IMR-90 (cell line): ENCODE measurements around the gene ERCC5. TPM values are rescaled to one million over a fixed set of nuclear protein-coding genes. Genes with fewer than 3 reads are reported as not detected.

ENCODE experiments used
- ATAC-seq: fragments of 200-7000 bp; cut with Tn5 transposase; 2 replicates; pipeline ENCODE4 v1.9.1; 2020; ENCODE audit warnings: low read depth, mild to moderate bottlenecking, moderate library complexity
- BruUV-seq: library from RNA; stranded (reverse); fragments of 400-500 nt; replicated peaks from 2 replicates; lab custom pipeline; 2021; lab: Mats Ljungman, UMichigan
- CTCF ChIA-PET: fragments of 300-600 bp; formaldehyde crosslinking; extraction: SDS; loops from one replicate; lab custom pipeline; 2021; ENCODE audit warnings: antibody characterized with exemption; lab: Yijun Ruan, JAX
- POLR2A ChIA-PET: fragments of 300-600 bp; sonication (Branson Sonifier 250); formaldehyde crosslinking; loops from one replicate; lab custom pipeline; 2022; ENCODE audit warnings: antibody characterized with exemption; ENCODE audit not compliant: unreplicated experiment; lab: Charles Lee
- DNase-seq: peaks from one replicate; pipeline ENCODE4 v3.0.0; 2013
- H2AFZ ChIP-seq: replicated peaks from 2 replicates; pipeline ENCODE3; 2013; ENCODE audit warnings: low read length, mild to moderate bottlenecking; ENCODE audit not compliant: poor library complexity
- H2AK5ac ChIP-seq: 2 replicates; pipeline ENCODE4 v1.6.1; 2013; ENCODE audit warnings: low read depth, low read length, inconsistent platforms
- H2AK9ac ChIP-seq: replicated peaks from 2 replicates; pipeline ENCODE3; 2013; ENCODE audit warnings: mild to moderate bottlenecking, low read depth, low read length, moderate library complexity; ENCODE audit not compliant: poor library complexity
- H2BK120ac ChIP-seq: 2 replicates; pipeline ENCODE4 v1.6.1; 2013; ENCODE audit warnings: low read depth, low read length, inconsistent platforms
- H2BK15ac ChIP-seq: 3 replicates; pipeline ENCODE4 v1.6.1; 2013; ENCODE audit warnings: low read depth, low read length, inconsistent platforms
- H2BK20ac ChIP-seq: 2 replicates; pipeline ENCODE4 v1.6.1; 2013; ENCODE audit warnings: low read depth, mild to moderate bottlenecking, inconsistent platforms, low read length, moderate library complexity
- H2BK5ac ChIP-seq: 2 replicates; pipeline ENCODE4 v1.6.1; 2013; ENCODE audit warnings: mild to moderate bottlenecking, low read depth, low read length, inconsistent platforms; ENCODE audit not compliant: poor library complexity, severe bottlenecking
- H3K14ac ChIP-seq: replicated peaks from 2 replicates; pipeline ENCODE4 v1.6.1; 2013; ENCODE audit warnings: low read depth, low read length, inconsistent platforms
- H3K18ac ChIP-seq: 2 replicates; pipeline ENCODE4 v1.6.1; 2013; ENCODE audit warnings: low read depth, low read length, control low read depth
- H3K23ac ChIP-seq: 2 replicates; pipeline ENCODE4 v1.6.1; 2013; ENCODE audit warnings: low read depth, low read length, inconsistent platforms
- H3K27ac ChIP-seq: 2 replicates; pipeline ENCODE4 v1.5.1; 2013; ENCODE audit warnings: mild to moderate bottlenecking, control low read depth, low read length; ENCODE audit not compliant: insufficient read depth
- H3K27me3 ChIP-seq: 2 replicates; pipeline ENCODE4 v1.6.1; 2013; ENCODE audit warnings: low read length; ENCODE audit not compliant: control insufficient read depth, insufficient read depth
- H3K36me3 ChIP-seq: 2 replicates; pipeline ENCODE4 v1.6.1; 2013; ENCODE audit warnings: low read length, mixed read lengths; ENCODE audit not compliant: control insufficient read depth, insufficient read depth
- H3K4ac ChIP-seq: 2 replicates; pipeline ENCODE4 v1.6.1; 2013; ENCODE audit warnings: low read depth, low read length, inconsistent platforms
- H3K4me1 ChIP-seq: 2 replicates; pipeline ENCODE4 v1.6.1; 2013; ENCODE audit warnings: low read length, mixed read lengths; ENCODE audit not compliant: control insufficient read depth, insufficient read depth
- H3K4me2 ChIP-seq: 2 replicates; pipeline ENCODE4 v1.6.1; 2013; ENCODE audit warnings: low read depth, mild to moderate bottlenecking, control low read depth, low read length, moderate library complexity
- H3K4me3 ChIP-seq: 2 replicates; pipeline ENCODE4 v1.5.1; 2013; ENCODE audit warnings: low read depth, mild to moderate bottlenecking, control low read depth, low read length, moderate library complexity; ENCODE audit not compliant: insufficient read depth
- H3K56ac ChIP-seq: 2 replicates; pipeline ENCODE4 v1.6.1; 2013; ENCODE audit warnings: low read length, inconsistent platforms; ENCODE audit not compliant: insufficient read depth; ENCODE audit errors: extremely low read depth
- H3K79me1 ChIP-seq, 2 experiments: 2 replicates each; pipeline ENCODE4 v1.6.1; 2013; ENCODE audit warnings: low read length in 2 of 2, inconsistent platforms in 1 of 2, low read depth in 1 of 2
- H3K9ac ChIP-seq: 2 replicates; pipeline ENCODE4 v1.6.1; 2013; ENCODE audit warnings: low read depth, low read length, control low read depth
- H3K9me1 ChIP-seq: 2 replicates; pipeline ENCODE4 v1.6.1; 2013; ENCODE audit warnings: low read length, inconsistent platforms; ENCODE audit not compliant: insufficient read depth
- H3K9me3 ChIP-seq: 2 replicates; pipeline ENCODE4 v1.6.1; 2013; ENCODE audit warnings: low read length; ENCODE audit not compliant: control insufficient read depth, insufficient read depth
- H4K20me1 ChIP-seq: 2 replicates; pipeline ENCODE4 v1.6.1; 2013; ENCODE audit warnings: low read length, inconsistent platforms; ENCODE audit not compliant: insufficient read depth
- H4K5ac ChIP-seq: 2 replicates; pipeline ENCODE4 v1.6.1; 2013; ENCODE audit warnings: mild to moderate bottlenecking, low read depth, low read length, control low read depth
- H4K8ac ChIP-seq, 2 experiments: 2 replicates each; pipeline ENCODE4 v1.6.1; 2013; ENCODE audit warnings: low read depth in 2 of 2, low read length in 2 of 2, control low read depth in 1 of 2, inconsistent platforms in 1 of 2
- H4K91ac ChIP-seq: 2 replicates; pipeline ENCODE4 v1.6.1; 2013; ENCODE audit warnings: low read depth, low read length, inconsistent platforms; ENCODE audit not compliant: insufficient read depth
- FOS ChIP-seq: fragments of 150-350 bp; IDR thresholded peaks from 2 replicates; pipeline ENCODE4 v1.6.1; 2016; ENCODE audit warnings: low read depth, low read length
- RAD21 ChIP-seq: IDR thresholded peaks from 2 replicates; pipeline ENCODE4 v1.6.1; 2012; ENCODE audit warnings: low read length, improper control_type of control experiment
- RCOR1 ChIP-seq: IDR thresholded peaks from 2 replicates; pipeline ENCODE4 v1.6.1; 2012; ENCODE audit warnings: mild to moderate bottlenecking, low read length, improper control_type of control experiment; ENCODE audit not compliant: insufficient replicate concordance
- WGBS, 2 experiments: methylation state at CpG; one replicate each; pipeline versions ENCODE4 v1.1.5 to v1.1.7; 2013; ENCODE audit warnings: missing lambda C conversion rate in 2 of 2; ENCODE audit not compliant: insufficient read length in 1 of 2; ENCODE audit errors: extremely low coverage in 2 of 2; 5-methylcytosine and 5-hydroxymethylcytosine counted together
- dilution Hi-C: fragments of 300-500 bp; cut with HindIII; formaldehyde crosslinking; loops from one replicate; pipeline ENCODE4 v1.14.3; 2018; ENCODE audit warnings: low sequenced_read_pairs; ENCODE audit not compliant: unreplicated experiment
- in situ Hi-C: fragments of 300-500 bp; cut with MboI; formaldehyde crosslinking; loops from 3 replicates; pipeline ENCODE4 v1.14.3; 2019; ENCODE audit warnings: low sequenced_read_pairs, inconsistent platforms, mixed read lengths
- intact Hi-C: fragments of 100-400 bp; cut with micrococcal nuclease; formaldehyde crosslinking; loops from 2 replicates; pipeline ENCODE4 v1.10.0; 2022
- polyA plus RNA-seq, 3 experiments: library from polyadenylated mRNA; depleted of rRNA; stranded (reverse); fragments of >200 nt; gene quantifications; 2 replicates each; pipeline ENCODE4 v1.2.3, GENCODE V29; 2012; ENCODE audit warnings: low replicate concordance in 1 of 3
- total RNA-seq: library from RNA; depleted of rRNA; stranded (reverse); fragments of >200 nt; gene quantifications from 2 replicates; pipeline ENCODE4 v1.2.3, GENCODE V29; 2012
- TF ChIP-seq, protein P1 (sequence below): fragments of 150-350 bp; IDR thresholded peaks from 2 replicates; pipeline ENCODE4 v1.6.1; 2017; ENCODE audit warnings: mild to moderate bottlenecking, antibody characterized with exemption, low read length, low read depth

Gene ERCC5
- total and polyA plus RNA-seq, 2 of the 4 experiments (the other 2 are of a cell fraction): 29.7 to 34.4 TPM

DNA sequence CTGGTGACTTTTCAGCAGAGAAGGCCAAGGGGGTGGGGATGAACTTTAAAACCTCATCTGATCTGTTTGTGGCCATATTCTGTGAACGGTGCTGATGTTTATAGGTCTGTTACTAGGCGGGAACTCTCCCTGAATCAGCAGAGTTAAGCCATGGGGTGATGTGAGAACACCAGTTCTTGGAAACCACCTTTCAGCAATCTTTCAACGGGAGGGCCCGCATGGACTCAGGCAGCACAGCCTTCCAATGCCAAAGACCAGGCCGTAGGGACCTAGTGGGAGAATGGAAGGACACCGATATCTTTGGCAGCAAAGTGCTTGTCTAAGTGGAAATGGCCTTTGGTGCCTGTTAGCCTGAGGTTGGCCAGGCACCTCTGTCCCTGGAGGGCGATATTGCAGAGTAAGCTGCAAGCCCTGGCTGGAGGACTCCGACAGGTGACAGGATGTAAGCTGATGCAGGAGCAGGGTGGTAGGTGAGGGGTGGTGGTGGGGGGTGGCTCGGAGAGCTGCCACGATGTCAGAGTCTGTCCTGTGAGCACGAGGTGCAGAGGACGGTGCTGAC lies 57.0 kb downstream of the ERCC5 start:
- H2BK20ac ChIP-seq: no peak overlapping the region
- H2BK120ac ChIP-seq: no peak overlapping the region
- H3K14ac ChIP-seq: no peak overlapping the region
- intact Hi-C loops: no loop called here
- no peak for ATAC-seq
- no peak overlapping the region for H3K4me3 ChIP-seq
- no peak overlapping the region for H3K18ac ChIP-seq
- no peaks in the 10 kb centered on the region for H4K20me1 ChIP-seq
- dilution Hi-C loops: no loop called here
- H3K9me1 ChIP-seq: no peaks in the 10 kb centered on the region
- in situ Hi-C loops: no loop called here
- no peaks in the 10 kb centered on the region for H3K9me3 ChIP-seq
- no peaks in the 10 kb centered on the region for H3K79me1 ChIP-seq
- H3K9ac ChIP-seq: no peak overlapping the region
- WGBS, 2 experiments: 52% methylated on average over 4 of the region's 12 CpGs; no CpG with 5 or more reads in 1 of the 2 experiments
- H3K4me1 ChIP-seq: no peaks in the 10 kb centered on the region
- H2BK5ac ChIP-seq: no peak overlapping the region
- H2AK5ac ChIP-seq: no peak overlapping the region
- no TSS peak for BruUV-seq
- no peak overlapping the region for H3K27ac ChIP-seq
- H4K8ac ChIP-seq: no peak overlapping the region
- TF ChIP-seq, protein P1, sequence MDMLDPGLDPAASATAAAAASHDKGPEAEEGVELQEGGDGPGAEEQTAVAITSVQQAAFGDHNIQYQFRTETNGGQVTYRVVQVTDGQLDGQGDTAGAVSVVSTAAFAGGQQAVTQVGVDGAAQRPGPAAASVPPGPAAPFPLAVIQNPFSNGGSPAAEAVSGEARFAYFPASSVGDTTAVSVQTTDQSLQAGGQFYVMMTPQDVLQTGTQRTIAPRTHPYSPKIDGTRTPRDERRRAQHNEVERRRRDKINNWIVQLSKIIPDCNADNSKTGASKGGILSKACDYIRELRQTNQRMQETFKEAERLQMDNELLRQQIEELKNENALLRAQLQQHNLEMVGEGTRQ: no peak
- TF ChIP-seq FOS (no peak), RCOR1 (no peak), RAD21 (no peak)
- DNase-seq: no peak
- POLR2A ChIA-PET: no interaction called here
- H3K36me3 ChIP-seq: no peaks in the 10 kb centered on the region
- no peak overlapping the region for H3K56ac ChIP-seq
- CTCF ChIA-PET: no interaction called here
- no peak overlapping the region for H3K4ac ChIP-seq
- no peak overlapping the region for H4K91ac ChIP-seq
- H3K23ac ChIP-seq: no peak overlapping the region
- H2AFZ ChIP-seq: no peak overlapping the region
- H2BK15ac ChIP-seq: no peak overlapping the region
- H3K4me2 ChIP-seq: no peak overlapping the region
- H3K27me3 ChIP-seq: no peaks in the 10 kb centered on the region; the same call in 1 of the 2 replicates
- H4K5ac ChIP-seq: no peak overlapping the region
- H2AK9ac ChIP-seq: no peak overlapping the region
